Skeletal muscle satellite cell (primary cell): Measurements from ENCODE around the gene OSER1.
"Not testable (repeated sequence)": the region's sequence is repeated elsewhere in the genome, so short reads cannot be mapped to it uniquely, and the experiment has no call there.

Experiments
- H3K27me3 ChIP-seq: 2 replicates; pipeline ENCODE4 v1.7.0; 2013; ENCODE audit warnings: low read length; ENCODE audit not compliant: control insufficient read depth, insufficient read depth
- H3K36me3 ChIP-seq: 2 replicates; pipeline ENCODE4 v1.7.0; 2013; ENCODE audit warnings: mild to moderate bottlenecking, control low read depth, low read length; ENCODE audit not compliant: insufficient read depth
- H3K4me1 ChIP-seq: 2 replicates; pipeline ENCODE4 v1.7.0; 2013; ENCODE audit warnings: low read length; ENCODE audit not compliant: control insufficient read depth, insufficient read depth
- H3K4me2 ChIP-seq: 2 replicates; pipeline ENCODE4 v1.7.0; 2013; ENCODE audit warnings: mild to moderate bottlenecking, low read length
- H3K4me3 ChIP-seq: 2 replicates; pipeline ENCODE4 v1.7.0; 2013; ENCODE audit warnings: low read length
- H3K9ac ChIP-seq: 2 replicates; pipeline ENCODE4 v1.7.0; 2013; ENCODE audit warnings: mild to moderate bottlenecking, low read depth, low read length, moderate library complexity
- H3K9me3 ChIP-seq: replicated peaks from 2 replicates; pipeline ENCODE4 v1.7.0; 2013; ENCODE audit warnings: mild to moderate bottlenecking, control low read depth, low read length

The OSER1 gene

DNA sequence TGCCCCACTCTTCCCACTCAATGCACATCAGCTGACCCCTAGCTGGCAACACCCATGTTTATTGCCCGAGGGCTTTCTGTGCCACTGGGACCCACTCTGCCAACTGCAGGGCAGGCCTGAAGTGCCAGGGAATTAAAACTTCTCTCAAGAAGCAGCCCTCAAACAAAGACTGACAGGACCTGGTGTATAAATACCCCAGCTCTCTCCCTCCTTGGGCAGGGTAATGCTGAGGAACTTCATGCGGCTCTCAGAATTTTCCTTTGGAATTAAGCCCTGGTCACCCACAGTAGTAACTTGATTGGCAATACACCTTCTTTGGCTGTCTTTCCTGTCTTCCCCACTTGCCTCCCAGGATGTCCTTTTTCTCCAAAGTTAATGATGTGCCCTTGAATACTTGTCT lies 31.2 kb upstream of the OSER1 start:
- Histone ChIP-seq H3K27me3 (peaks cover 53% of the 10 kb centered on the region), H3K4me1 (no peaks in the 10 kb centered on the region), H3K36me3 (no peaks in the 10 kb centered on the region), H3K9ac (no peak overlapping the region), H3K9me3 (no peaks in the 10 kb centered on the region), H3K4me3 (no peak overlapping the region), H3K4me2 (no peak overlapping the region)

DNA sequence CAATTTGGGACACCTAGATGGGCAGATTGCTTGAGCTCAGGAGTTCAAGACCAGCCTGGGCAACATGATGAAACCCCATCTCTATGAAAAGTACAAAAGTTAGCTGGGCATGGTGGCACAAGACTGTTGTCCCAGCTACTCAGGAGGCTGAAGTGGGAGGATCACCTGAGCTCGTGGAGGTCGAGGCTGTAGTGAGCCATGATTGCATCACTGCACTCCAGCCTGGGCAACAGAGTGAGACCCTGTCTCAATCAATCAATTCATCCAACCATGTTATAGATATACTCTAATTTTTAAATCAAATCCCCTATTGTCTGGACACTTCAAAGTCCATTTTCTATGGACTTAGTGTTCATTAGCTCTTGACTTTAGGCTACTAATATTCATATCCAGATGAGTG lies 26.3 kb upstream of the OSER1 start:
- not testable (repeated sequence) for H3K4me3 ChIP-seq, H3K9me3 ChIP-seq, H3K36me3 ChIP-seq, H3K4me2 ChIP-seq, H3K4me1 ChIP-seq, H3K9ac ChIP-seq
- peaks cover 14% of the 10 kb centered on the region for H3K27me3 ChIP-seq

DNA sequence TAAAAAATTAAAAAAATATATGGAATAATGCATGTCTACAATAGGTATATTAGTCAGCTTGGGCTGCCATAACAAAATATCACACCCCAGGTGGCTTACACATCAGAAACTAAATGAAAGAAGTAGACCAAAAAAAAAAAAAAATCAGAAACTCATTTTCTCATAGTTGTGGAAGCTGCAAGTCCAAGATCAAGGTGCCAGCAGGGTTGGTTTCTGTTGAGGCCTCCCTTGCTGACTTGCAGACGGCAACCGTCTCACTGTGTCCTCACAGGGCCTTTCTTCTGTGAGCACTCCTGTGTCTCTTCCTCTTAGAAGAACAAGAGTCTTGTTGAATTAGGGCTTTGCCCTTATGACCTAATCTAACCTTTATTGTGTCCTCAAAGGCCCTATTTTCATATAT lies 25.1 kb upstream of the OSER1 start:
- Histone ChIP-seq H3K4me1 (no peaks in the 10 kb centered on the region), H3K9me3 (no peaks in the 10 kb centered on the region), H3K4me3 (no peak overlapping the region), H3K27me3 (peaks cover 7% of the 10 kb centered on the region), H3K9ac (no peak overlapping the region), H3K36me3 (no peaks in the 10 kb centered on the region), H3K4me2 (no peak overlapping the region)

DNA sequence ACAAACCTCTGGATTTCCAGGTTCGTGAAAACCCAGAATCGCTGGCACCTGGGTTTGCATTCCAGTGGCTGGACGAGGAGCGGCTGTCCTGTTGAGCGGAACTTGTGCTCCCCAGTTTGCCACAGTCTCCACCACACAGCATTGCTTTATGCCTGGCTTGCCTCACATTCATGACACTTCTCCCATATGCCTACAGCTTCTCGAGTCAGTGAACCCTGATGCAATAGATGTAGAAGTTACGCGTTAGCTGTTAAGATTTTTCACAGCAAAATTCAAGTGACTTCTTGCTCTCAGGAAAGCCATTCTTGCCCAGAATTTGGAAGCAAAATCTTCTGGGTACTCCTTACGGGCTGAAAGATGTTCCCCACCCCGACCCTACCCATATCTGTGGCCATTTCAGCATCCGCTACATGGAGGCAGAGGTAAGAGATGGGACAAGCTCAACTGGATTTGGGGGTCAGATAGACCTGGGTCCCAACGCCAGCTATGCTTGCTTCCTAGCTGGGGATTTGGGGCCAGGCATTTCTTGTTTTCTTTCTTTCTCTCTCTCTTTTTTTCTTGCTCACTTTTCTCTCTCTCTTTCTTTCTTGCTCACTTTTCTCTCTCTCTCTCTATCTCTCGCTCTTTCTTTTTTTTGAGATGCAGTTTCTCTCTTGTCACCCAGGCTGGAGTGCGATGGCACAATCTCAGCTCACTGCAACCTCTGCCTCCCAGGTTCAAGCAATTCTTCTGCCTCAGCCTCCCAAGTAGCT lies 24.2 kb upstream of the OSER1 start:
- no peaks in the 10 kb centered on the region for H3K27me3 ChIP-seq
- H3K4me3 ChIP-seq, result no peak overlapping the region
- no peaks in the 10 kb centered on the region for H3K36me3 ChIP-seq
- H3K4me2 ChIP-seq, result no peak overlapping the region
- H3K9ac ChIP-seq, result no peak overlapping the region
- no peaks in the 10 kb centered on the region for H3K4me1 ChIP-seq
- H3K9me3 ChIP-seq, result no peaks in the 10 kb centered on the region

DNA sequence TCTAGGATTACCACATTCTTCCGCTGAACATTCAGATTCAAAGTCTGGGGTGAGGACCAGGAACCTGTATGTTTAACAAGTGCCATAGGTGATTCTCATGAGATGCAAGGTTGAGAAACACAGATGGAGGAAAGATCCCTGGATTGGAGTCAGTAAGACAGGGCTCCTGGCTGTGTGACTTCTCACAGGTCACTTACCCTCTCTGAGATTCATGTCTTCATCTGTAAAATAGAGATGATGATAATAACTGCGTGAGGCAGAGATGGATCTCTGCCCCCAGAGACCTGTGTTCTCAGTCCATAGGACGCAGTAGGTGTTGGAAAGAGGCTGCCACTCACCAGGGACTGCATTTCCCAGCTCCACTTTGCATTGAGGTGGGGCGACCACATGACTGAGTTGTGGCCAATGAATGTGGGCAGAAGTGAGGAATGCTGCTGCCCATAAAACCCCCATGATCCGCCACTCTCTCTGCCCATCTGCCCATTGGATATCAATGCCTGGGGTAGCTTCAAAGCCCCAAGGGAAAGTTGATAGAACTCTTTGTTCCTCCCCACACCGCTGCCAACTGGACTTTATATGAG lies 23.0 kb upstream of the OSER1 start:
- Histone ChIP-seq H3K36me3 (no peaks in the 10 kb centered on the region), H3K9me3 (no peaks in the 10 kb centered on the region), H3K4me3 (no peak overlapping the region), H3K9ac (no peak overlapping the region), H3K4me1 (no peaks in the 10 kb centered on the region), H3K4me2 (no peak overlapping the region), H3K27me3 (no peaks in the 10 kb centered on the region)

DNA sequence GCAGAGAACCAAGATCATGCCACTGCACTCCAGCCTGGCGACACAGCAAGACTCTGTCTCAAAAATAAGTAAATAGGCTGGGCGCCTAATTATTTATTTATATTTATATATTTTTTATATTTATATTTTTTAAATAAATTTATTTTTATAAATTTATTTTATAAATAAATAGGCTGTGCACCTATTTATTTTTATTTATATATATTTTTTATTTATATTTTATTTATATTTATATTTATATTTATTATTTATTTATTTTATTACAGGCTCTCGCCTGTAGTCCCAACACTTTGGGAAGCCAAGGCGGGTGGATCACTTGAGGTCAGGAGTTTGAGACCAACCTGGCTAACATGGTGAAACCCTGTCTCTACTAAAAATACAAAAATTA lies 21.9 kb upstream of the OSER1 start:
- H3K27me3 ChIP-seq, H3K4me1 ChIP-seq, H3K4me3 ChIP-seq, H3K4me2 ChIP-seq, H3K9me3 ChIP-seq, H3K36me3 ChIP-seq, H3K9ac ChIP-seq: not testable (repeated sequence)

DNA sequence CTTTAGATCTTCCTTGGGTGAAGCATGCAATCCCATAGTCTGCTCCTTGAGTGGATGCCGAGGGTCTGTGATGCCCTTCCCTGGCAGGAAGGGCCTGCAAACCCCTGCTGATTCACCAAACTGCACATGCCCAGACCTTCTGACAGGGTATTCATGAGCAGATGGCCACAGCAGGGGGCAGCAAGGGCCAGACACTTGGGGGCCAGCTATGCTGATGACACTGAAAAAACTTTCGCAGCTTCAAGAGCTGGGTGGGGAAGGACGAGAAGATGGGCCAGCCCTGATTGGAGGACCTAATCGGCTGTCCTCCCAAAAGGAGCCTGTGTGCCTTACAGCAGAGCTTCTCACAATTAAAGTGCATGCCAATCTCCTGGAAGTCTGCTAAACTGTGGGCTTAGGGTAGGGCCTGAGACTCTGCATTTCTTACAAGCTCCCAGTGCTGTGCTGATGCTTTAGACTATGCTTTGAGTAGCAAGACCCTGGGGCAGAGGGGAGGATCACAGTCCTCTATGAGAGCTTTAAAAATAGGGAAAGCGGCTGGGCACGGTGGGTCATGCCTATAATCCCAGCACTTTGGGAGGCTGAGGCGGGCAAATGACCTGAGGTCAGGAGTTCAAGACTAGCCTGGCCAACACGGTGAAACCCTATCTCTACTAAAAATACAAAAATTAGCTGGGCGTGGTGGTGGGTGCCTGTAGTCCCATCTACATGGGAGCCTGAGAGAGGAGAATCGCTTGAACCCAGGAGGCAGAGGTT lies 21.3 kb upstream of the OSER1 start:
- no peak overlapping the region for H3K9ac ChIP-seq
- H3K36me3 ChIP-seq, result no peaks in the 10 kb centered on the region
- no peaks in the 10 kb centered on the region for H3K4me1 ChIP-seq
- H3K27me3 ChIP-seq, result no peaks in the 10 kb centered on the region
- H3K4me2 ChIP-seq, result no peak overlapping the region
- no peaks in the 10 kb centered on the region for H3K9me3 ChIP-seq
- H3K4me3 ChIP-seq, result no peak overlapping the region

DNA sequence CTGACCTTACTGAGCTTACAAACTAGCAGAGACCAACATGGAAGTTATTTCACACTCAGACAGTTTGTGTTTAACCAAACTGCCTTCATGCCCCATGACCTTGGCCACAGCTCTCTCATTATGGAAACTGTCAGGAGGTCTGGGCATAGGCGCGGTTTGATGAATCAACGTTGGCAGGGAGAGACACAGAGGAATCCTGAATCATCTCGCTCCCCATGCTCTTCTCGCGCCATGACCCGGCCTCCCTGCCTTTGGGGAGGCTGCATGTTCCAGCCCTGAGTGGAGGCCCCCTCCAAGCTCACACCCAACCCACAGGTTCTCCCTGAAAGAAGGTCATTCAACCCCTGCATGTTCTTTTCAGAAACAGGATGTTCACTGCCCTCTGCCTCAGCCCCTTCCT lies 20.6 kb upstream of the OSER1 start:
- Histone ChIP-seq H3K9ac (no peak overlapping the region), H3K4me3 (no peak overlapping the region), H3K27me3 (no peaks in the 10 kb centered on the region), H3K4me2 (no peak overlapping the region), H3K9me3 (no peaks in the 10 kb centered on the region), H3K4me1 (no peaks in the 10 kb centered on the region), H3K36me3 (no peaks in the 10 kb centered on the region)

DNA sequence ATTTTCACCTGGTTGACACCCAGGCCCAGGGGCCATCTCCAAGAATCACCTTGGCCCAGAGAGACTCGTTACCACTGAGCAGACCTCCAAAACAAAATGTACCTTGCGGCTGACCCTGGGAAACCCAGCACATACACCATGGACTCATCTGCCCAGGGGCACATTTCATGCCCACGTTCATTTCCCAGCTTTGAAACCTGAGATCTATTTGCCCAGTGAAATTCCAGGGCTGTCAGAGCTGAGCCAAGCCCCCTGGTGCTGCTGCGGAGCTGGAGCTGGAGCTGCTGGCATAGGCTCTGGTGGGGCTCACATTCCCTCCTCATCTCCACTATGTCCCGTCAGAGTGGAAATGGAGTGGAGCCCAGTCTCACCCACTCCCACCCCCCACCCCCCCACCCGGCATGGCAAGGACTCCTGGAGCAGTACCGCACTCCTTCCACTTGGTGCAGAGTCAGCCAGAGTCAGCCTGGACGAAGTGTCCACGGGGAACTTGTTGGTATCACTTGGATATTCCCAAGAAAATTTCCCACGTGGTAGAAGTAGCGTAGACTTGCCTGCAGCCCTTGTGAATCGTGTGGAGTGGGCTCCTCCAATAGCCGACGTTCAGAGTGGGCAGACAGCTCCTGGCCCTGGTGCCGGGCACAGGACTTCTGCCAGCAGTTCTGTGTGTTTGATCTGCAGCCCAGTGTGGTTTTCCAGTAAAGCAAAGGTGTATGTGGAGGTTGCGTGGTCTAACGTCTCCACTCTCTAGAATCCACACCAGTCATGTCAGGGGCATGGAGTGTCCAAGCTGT lies 18.1 kb upstream of the OSER1 start:
- H3K4me2 ChIP-seq, result no peak overlapping the region
- no peak overlapping the region for H3K9ac ChIP-seq
- no peaks in the 10 kb centered on the region for H3K36me3 ChIP-seq
- no peaks in the 10 kb centered on the region for H3K4me1 ChIP-seq
- H3K4me3 ChIP-seq, result no peak overlapping the region
- no peaks in the 10 kb centered on the region for H3K27me3 ChIP-seq
- H3K9me3 ChIP-seq, result no peaks in the 10 kb centered on the region

DNA sequence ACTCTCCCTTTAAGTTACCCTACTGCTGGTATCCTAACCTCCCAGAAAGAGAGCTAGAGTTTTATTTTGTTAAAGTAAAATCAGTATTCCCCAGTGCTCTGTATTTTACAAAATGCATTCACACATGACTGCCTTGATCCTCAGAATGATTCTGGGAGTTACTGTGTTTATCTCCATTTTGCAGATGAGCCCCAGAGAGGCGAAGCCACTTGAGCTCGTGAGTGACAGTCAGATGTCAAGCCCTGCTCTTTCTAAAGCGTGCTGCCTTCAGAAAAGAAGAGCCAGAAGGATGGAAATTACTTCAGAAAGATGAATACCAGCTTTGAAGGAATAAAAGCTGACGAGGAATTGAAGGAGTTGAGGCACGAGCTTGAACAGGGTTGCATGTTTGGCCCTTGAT lies 14.1 kb upstream of the OSER1 start:
- Histone ChIP-seq H3K4me1 (no peaks in the 10 kb centered on the region), H3K4me3 (no peak overlapping the region), H3K36me3 (no peaks in the 10 kb centered on the region), H3K27me3 (no peaks in the 10 kb centered on the region), H3K9me3 (no peaks in the 10 kb centered on the region), H3K9ac (no peak overlapping the region), H3K4me2 (no peak overlapping the region)

DNA sequence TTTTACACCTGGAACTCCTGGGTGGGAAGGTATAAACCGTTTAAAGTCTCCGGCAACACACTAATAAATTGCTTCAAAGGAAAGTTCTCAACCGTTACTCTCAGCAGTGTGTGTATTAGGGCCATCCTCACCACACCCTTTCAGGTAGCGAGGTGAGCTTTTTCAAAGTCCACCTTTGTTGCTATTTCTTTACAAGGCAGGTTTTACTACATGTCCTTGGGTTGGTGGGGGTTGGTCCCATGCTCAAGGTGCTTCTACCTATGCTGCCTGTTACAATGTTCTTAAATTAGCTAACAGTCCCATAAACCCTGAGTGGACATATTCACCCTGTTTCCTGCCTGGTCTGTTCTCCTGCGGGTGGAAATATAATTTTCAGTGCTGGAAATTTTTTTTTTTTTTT lies 13.2 kb upstream of the OSER1 start:
- Histone ChIP-seq H3K4me3 (no peak overlapping the region), H3K4me2 (no peak overlapping the region), H3K27me3 (no peaks in the 10 kb centered on the region), H3K4me1 (no peaks in the 10 kb centered on the region), H3K9me3 (no peaks in the 10 kb centered on the region), H3K36me3 (no peaks in the 10 kb centered on the region), H3K9ac (no peak overlapping the region)
